LNCAP (cell line): ENCODE data around the gene SDHB.

Experiments used
- CTCF ChIP-seq: fragments of 450-650 bp; IDR thresholded peaks from 2 replicates; pipeline ENCODE4 v1.5.1; 2017; ENCODE audit warnings: mild to moderate bottlenecking

The SDHB gene

GRCh38 chr1:16988210-16988609, 65.6 kb downstream of the SDHB start:
- no peak for TF ChIP-seq CTCF

- TF ChIP-seq CTCF: peak; percentile 36
Observed at GRCh38 chr1:16986962-16987361, 66.9 kb downstream of the SDHB start.

- TF ChIP-seq CTCF: no peak
Observed at GRCh38 chr1:16986560-16986959, 67.3 kb downstream of the SDHB start.

- TF ChIP-seq CTCF: no peak
Observed at GRCh38 chr1:16986113-16986512, 67.7 kb downstream of the SDHB start.

GRCh38 chr1:16984717-16985116, 69.1 kb downstream of the SDHB start:
- TF ChIP-seq CTCF: no peak

GRCh38 chr1:16983649-16984048, 70.2 kb downstream of the SDHB start:
- no peak for TF ChIP-seq CTCF

GRCh38 chr1:16982902-16983301, 70.9 kb downstream of the SDHB start:
- no peak for TF ChIP-seq CTCF

- no peak for TF ChIP-seq CTCF
Observed at GRCh38 chr1:16981269-16981849, 72.5 kb downstream of the SDHB start.
